ENCODE results near the gene DTYMK. TPM values are rescaled to one million over a fixed set of nuclear protein-coding genes. Genes with fewer than 3 reads are reported as not detected.

DTYMK gene
- total and polyA plus RNA-seq, 2 donors (not counting 1 experiment from before 2014, with no cell fraction given): 19.5 to 26.3 TPM

- POLR2A ChIA-PET: no interaction called here
Observed at GRCh38 chr2:241654551-241654950, 32.1 kb downstream of the DTYMK start.

GRCh38 chr2:241653210-241653750 lies 33.3 kb downstream of the DTYMK start:
- H3K4me1 Mint-ChIP-seq: peaks cover 3% of the 10 kb centered on the region
- no peak for TF ChIP-seq CTCF (IDR thresholded peaks at IDR 0.05)
- TF ChIP-seq EZH2 (IDR thresholded peaks at IDR 0.05; ENCODE audit: borderline replicate concordance, insufficient read depth, low read depth, low read length, poor library complexity, severe bottlenecking): no peak
- H2AFZ ChIP-seq (ENCODE audit: insufficient read depth, low read depth, low read length, poor library complexity, severe bottlenecking): no peak overlapping the region
- H3K27ac Mint-ChIP-seq: no peak overlapping the region
- intact Hi-C loops (cut with micrococcal nuclease): no loop called here
- H3K79me2 ChIP-seq (ENCODE audit: control insufficient read depth, insufficient read depth, low read length): peaks cover 32% of the 10 kb centered on the region
- H3K36me3 ChIP-seq (replicated peaks in 1 of 2; ENCODE audit: control extremely low read depth in 1 of 2, control insufficient read depth in 1 of 2, extremely low read depth in 1 of 2, insufficient read depth in 2 of 2, low read length in 1 of 2): peaks cover 0 to 57% of the 10 kb centered on the region in 2 experiments
- no peaks in the 10 kb centered on the region for H3K9me3 ChIP-seq (ENCODE audit: control extremely low read depth in 1 of 3, control insufficient read depth in 2 of 3, insufficient read depth in 1 of 3, low read length in 2 of 3)
- POLR2A ChIA-PET: no interaction called here
- CTCF ChIA-PET: interaction anchor here (0.7 kb wide), 1 partner anchor 15 kb away, joined by 4 read pairs; no protein-coding TSS in a partner anchor
- H3K9ac ChIP-seq (ENCODE audit: low read length): no peak overlapping the region
- H3K27me3 ChIP-seq (replicated peaks in 1 of 4; ENCODE audit: control extremely low read depth in 1 of 4, control insufficient read depth in 3 of 4, insufficient read depth in 4 of 4, low read length in 3 of 4): no peaks in the 10 kb centered on the region
- H4K20me1 ChIP-seq (ENCODE audit: control insufficient read depth, insufficient read depth, low read length, poor library complexity, severe bottlenecking): peaks cover 27% of the 10 kb centered on the region
- no peak overlapping the region for H3K27ac ChIP-seq (ENCODE audit: low read length in 2 of 2)
- no peaks in the 10 kb centered on the region for H3K4me1 ChIP-seq (ENCODE audit: control insufficient read depth in 2 of 2, insufficient read depth in 2 of 2, low read length in 2 of 2)
- no peak for ATAC-seq (ENCODE audit: low read depth)
- no peak overlapping the region for H3K4me3 Mint-ChIP-seq
- DNase-seq: no peak
- WGBS (ENCODE audit: insufficient coverage): 98% methylated on average over 13 of the region's 13 CpGs
- no peak overlapping the region for H3K4me2 ChIP-seq (replicated peaks; ENCODE audit: low read depth, low read length, poor library complexity, severe bottlenecking)
- no peaks in the 10 kb centered on the region for H3K27me3 Mint-ChIP-seq
- no peak overlapping the region for H3K4me3 ChIP-seq (ENCODE audit: control extremely low read depth in 1 of 5, extremely low read depth in 1 of 5, insufficient read depth in 1 of 5, low read depth in 2 of 5, low read length in 4 of 5)
- H3K9me3 Mint-ChIP-seq (ENCODE audit: insufficient read depth): no peaks in the 10 kb centered on the region

More at GRCh38 chr2:241654551-241654950, 32.1 kb downstream of the DTYMK start:
- Histone ChIP-seq H3K4me3 (ENCODE audit: control extremely low read depth in 1 of 5, extremely low read depth in 1 of 5, insufficient read depth in 1 of 5, low read depth in 2 of 5, low read length in 4 of 5) (no peak overlapping the region), H3K79me2 (ENCODE audit: control insufficient read depth, insufficient read depth, low read length) (peaks cover 19% of the 10 kb centered on the region), H3K9me3 (ENCODE audit: control extremely low read depth in 1 of 3, control insufficient read depth in 2 of 3, insufficient read depth in 1 of 3, low read length in 2 of 3) (no peaks in the 10 kb centered on the region), H3K27me3 (replicated peaks in 1 of 4; ENCODE audit: control extremely low read depth in 1 of 4, control insufficient read depth in 3 of 4, insufficient read depth in 4 of 4, low read length in 3 of 4) (no peaks in the 10 kb centered on the region), H3K9ac (ENCODE audit: low read length) (no peak overlapping the region), H3K4me1 (ENCODE audit: control insufficient read depth in 2 of 2, insufficient read depth in 2 of 2, low read length in 2 of 2) (no peaks in the 10 kb centered on the region), H3K4me2 (replicated peaks; ENCODE audit: low read depth, low read length, poor library complexity, severe bottlenecking) (no peak overlapping the region), H4K20me1 (ENCODE audit: control insufficient read depth, insufficient read depth, low read length, poor library complexity, severe bottlenecking) (peaks cover 14% of the 10 kb centered on the region), H2AFZ (ENCODE audit: insufficient read depth, low read depth, low read length, poor library complexity, severe bottlenecking) (no peak overlapping the region), H3K36me3 (replicated peaks in 1 of 2; ENCODE audit: control extremely low read depth in 1 of 2, control insufficient read depth in 1 of 2, extremely low read depth in 1 of 2, insufficient read depth in 2 of 2, low read length in 1 of 2) (peaks cover 0 to 68% of the 10 kb centered on the region in 2 experiments), H3K27ac (ENCODE audit: low read length in 2 of 2) (no peak overlapping the region)
- ATAC-seq (ENCODE audit: low read depth) (no peak), DNase-seq (no peak)
- H3K9me3 Mint-ChIP-seq (ENCODE audit: insufficient read depth): no peaks in the 10 kb centered on the region
- no peaks in the 10 kb centered on the region for H3K4me1 Mint-ChIP-seq
- intact Hi-C loops (cut with micrococcal nuclease): no loop called here
- CTCF ChIA-PET: no interaction called here
- H3K27ac Mint-ChIP-seq: no peak overlapping the region
- 100% methylated on average over 5 of the region's 12 CpGs for WGBS (ENCODE audit: insufficient coverage)
- no peak overlapping the region for H3K4me3 Mint-ChIP-seq
- no peak for TF ChIP-seq EZH2 (IDR thresholded peaks at IDR 0.05; ENCODE audit: borderline replicate concordance, insufficient read depth, low read depth, low read length, poor library complexity, severe bottlenecking)
- no peak for TF ChIP-seq CTCF (IDR thresholded peaks at IDR 0.05)
- H3K27me3 Mint-ChIP-seq: no peaks in the 10 kb centered on the region
